ENCODE data around the gene IL17RA.

IL17RA gene

GRCh38 chr22:17083255-17083654 lies 1.5 kb upstream of the IL17RA start:
- DNase-seq (ENCODE audit: low spot score), result no peak

- no peak for DNase-seq (ENCODE audit: low spot score)
Observed at GRCh38 chr22:17083811-17084441, 874 bp upstream of the IL17RA start.

- no peak for DNase-seq (ENCODE audit: low spot score)
Observed at GRCh38 chr22:17085277-17086181, 729 bp downstream of the IL17RA start.

GRCh38 chr22:17086296-17086695 lies 1.5 kb downstream of the IL17RA start:
- no peak for DNase-seq (ENCODE audit: low spot score)

GRCh38 chr22:17086788-17087497 lies 2.1 kb downstream of the IL17RA start:
- DNase-seq (ENCODE audit: low spot score), result no peak

GRCh38 chr22:17087498-17088131 lies 2.8 kb downstream of the IL17RA start:
- peak; percentile 46 for DNase-seq (ENCODE audit: low spot score)

- no peak for DNase-seq (ENCODE audit: low spot score)
Observed at GRCh38 chr22:17090550-17090949, 5.8 kb downstream of the IL17RA start.

GRCh38 chr22:17091851-17092250 lies 7.1 kb downstream of the IL17RA start:
- no peak for DNase-seq (ENCODE audit: low spot score)

- no peak for DNase-seq (ENCODE audit: low spot score)
Observed at GRCh38 chr22:17093081-17093480, 8.3 kb downstream of the IL17RA start.

GRCh38 chr22:17095538-17095937 lies 10.7 kb downstream of the IL17RA start:
- DNase-seq (ENCODE audit: low spot score), result no peak

- no peak for DNase-seq (ENCODE audit: low spot score)
Observed at GRCh38 chr22:17096071-17096470, 11.3 kb downstream of the IL17RA start.

- DNase-seq (ENCODE audit: low spot score), result no peak
Observed at GRCh38 chr22:17097062-17097461, 12.3 kb downstream of the IL17RA start.

GRCh38 chr22:17097701-17098100 lies 12.9 kb downstream of the IL17RA start:
- no peak for DNase-seq (ENCODE audit: low spot score)

- DNase-seq (ENCODE audit: low spot score), result no peak
Observed at GRCh38 chr22:17098379-17098819, 13.6 kb downstream of the IL17RA start.

- no peak for DNase-seq (ENCODE audit: low spot score)
Observed at GRCh38 chr22:17100621-17101020, 15.8 kb downstream of the IL17RA start.

GRCh38 chr22:17101475-17102296 lies 16.9 kb downstream of the IL17RA start:
- DNase-seq (ENCODE audit: low spot score), result no peak

- no peak for DNase-seq (ENCODE audit: low spot score)
Observed at GRCh38 chr22:17102297-17102667, 17.5 kb downstream of the IL17RA start.

GRCh38 chr22:17103351-17103750 lies 18.6 kb downstream of the IL17RA start:
- DNase-seq (ENCODE audit: low spot score), result no peak

- DNase-seq (ENCODE audit: low spot score), result no peak
Observed at GRCh38 chr22:17104336-17104935, 19.6 kb downstream of the IL17RA start.

- no peak for DNase-seq (ENCODE audit: low spot score)
Observed at GRCh38 chr22:17105143-17106129, 20.6 kb downstream of the IL17RA start.

All from SW480 (cell line).